Psoas muscle (tissue), 8 donors: Measurements from ENCODE around the gene CACNA1B. TPM values are rescaled to one million over a fixed set of nuclear protein-coding genes. Genes with fewer than 3 reads are reported as not detected.

Experiments
- ATAC-seq, 4 donors: fragments of 200-7000 bp; cut with Tn5 transposase; one replicate each; pipeline ENCODE4 v1.9.1; 2020; ENCODE audit warnings: moderate library complexity in 3 of 4, mild to moderate bottlenecking in 2 of 4
- DNase-seq, 2 donors: peaks; one replicate each; pipeline ENCODE4 v3.0.0-alpha.2; 2020
- H3K27ac ChIP-seq: fragments of 200-600 bp; one replicate; pipeline ENCODE4 v1.8.0; 2022
- H3K27me3 ChIP-seq, 3 donors: fragments of 200-600 bp in 1 of 3; one replicate each; pipeline versions ENCODE4 v1.6.1 to v1.8.0; 2013 to 2022; ENCODE audit warnings: low read length in 2 of 3, mild to moderate bottlenecking in 2 of 3, moderate library complexity in 1 of 3; ENCODE audit not compliant: insufficient read depth in 3 of 3
- H3K36me3 ChIP-seq, 2 donors: fragments of 200-600 bp in 1 of 2; one replicate each; pipeline versions ENCODE4 v1.6.1 to v1.8.0; 2013 to 2022; ENCODE audit warnings: low read depth in 1 of 2, mild to moderate bottlenecking in 1 of 2, moderate library complexity in 1 of 2; ENCODE audit not compliant: insufficient read depth in 1 of 2
- H3K4me1 ChIP-seq: fragments of 200-600 bp; one replicate; pipeline ENCODE4 v1.8.0; 2022
- H3K4me3 ChIP-seq: fragments of 200-600 bp; one replicate; pipeline ENCODE4 v1.8.0; 2022; ENCODE audit warnings: mild to moderate bottlenecking
- H3K9me3 ChIP-seq: fragments of 200-600 bp; one replicate; pipeline ENCODE4 v1.8.0; 2022
- CTCF ChIP-seq: fragments of 200-600 bp; IDR thresholded peaks from one replicate; pipeline ENCODE4 v1.8.0; 2022; ENCODE audit warnings: antibody characterized with exemption
- WGBS, 3 donors: extraction: QIAGEN DNeasy Blood & Tissue Kit; methylation state at CpG; one replicate each; pipeline versions ENCODE4 v1.1.6 to v1.1.7; 2013; 5-methylcytosine and 5-hydroxymethylcytosine counted together
- intact Hi-C, 2 donors: fragments of 100-400 bp; cut with DNase I; formaldehyde crosslinking; loops; one replicate each; pipeline versions ENCODE4 v1.11.0 to v1.14.2; 2022
- polyA plus RNA-seq, 3 donors: library from polyadenylated mRNA; stranded (reverse); fragments of 200-250 nt; gene quantifications; one replicate each; pipeline ENCODE4 v1.2.3, GENCODE V29; 2013
- total RNA-seq, 4 donors: library from RNA; stranded (reverse); fragmentation: NEBNext Ultra II Directional in 2 of 4; extraction: Animal tissue kit (Norgen Biotek cat#: 25700) in 2 of 4; gene quantifications; one replicate each; pipeline versions ENCODE4 v1.2.1 to v1.2.4, GENCODE V29; 2021 to 2023
- donor health status: healthy with polysubstance abuse.
- donor health status: DM: no; HTN: no; CAD: no; lungs with moderate emphysema.
- donor health status: Bipolar disorder and iron deficiency.
- donor health status: healthy.
- donor health status: DM: yes; HTN: yes; CAD: no.
- donor health status: DM: no; HTN: no; CAD: no.
- donor health status: DM: no; HTN: no; CAD: no.
- donor health status: DM: yes; HTN: yes; CAD: no.

CACNA1B gene
- total and polyA plus RNA-seq, 7 donors = 0.01 to 0.02 TPM; not detected in 5

- DNase-seq (no peak), ATAC-seq (no peak)
- WGBS, 3 donors = 72 to 79% (median 76%) methylated on average over 4 of the region's 4 CpGs
- H3K4me3 ChIP-seq = no peak overlapping the region
- no peak for TF ChIP-seq CTCF
- H3K27me3 ChIP-seq = peaks cover 2 to 63% (median 8%) of the 10 kb centered on the region in 3 donors
- intact Hi-C loops = no loop called here
- no peaks in the 10 kb centered on the region for H3K9me3 ChIP-seq
- H3K27ac ChIP-seq = no peak overlapping the region
- H3K36me3 ChIP-seq = no peaks in the 10 kb centered on the region
- H3K4me1 ChIP-seq = no peaks in the 10 kb centered on the region
Observed at GRCh38 chr9:138033950-138034349, 156.4 kb downstream of the CACNA1B start.

GRCh38 chr9:138037140-138037539 lies 159.6 kb downstream of the CACNA1B start:
- TF ChIP-seq CTCF = no peak
- no peak overlapping the region for H3K4me3 ChIP-seq
- no peak overlapping the region for H3K27ac ChIP-seq
- DNase-seq (peak in 1 of 2 donors; percentile 12), ATAC-seq (no peak)
- intact Hi-C loops = no loop called here
- H3K27me3 ChIP-seq = peaks cover 2 to 41% (median 8%) of the 10 kb centered on the region in 3 donors
- no peaks in the 10 kb centered on the region for H3K4me1 ChIP-seq
- H3K9me3 ChIP-seq = no peaks in the 10 kb centered on the region
- H3K36me3 ChIP-seq = no peaks in the 10 kb centered on the region
- WGBS, 3 donors = 75 to 90% (median 79%) methylated on average over 6 of the region's 6 CpGs

GRCh38 chr9:138038244-138038671 lies 160.7 kb downstream of the CACNA1B start:
- Histone ChIP-seq H3K4me1 (no peaks in the 10 kb centered on the region), H3K36me3 (no peaks in the 10 kb centered on the region), H3K27me3 (peaks cover 3 to 31% (median 6%) of the 10 kb centered on the region in 3 donors), H3K9me3 (no peaks in the 10 kb centered on the region), H3K4me3 (no peak overlapping the region), H3K27ac (no peak overlapping the region)
- 40 to 49% (median 46%) methylated on average over 7 of the region's 7 CpGs for WGBS, 3 donors
- intact Hi-C loops = no loop called here
- ATAC-seq (no peak), DNase-seq (no peak)
- TF ChIP-seq CTCF = no peak

- H3K36me3 ChIP-seq = no peaks in the 10 kb centered on the region
- H3K27ac ChIP-seq = no peak overlapping the region
- TF ChIP-seq CTCF = no peak
- no peaks in the 10 kb centered on the region for H3K4me1 ChIP-seq
- H3K9me3 ChIP-seq = no peaks in the 10 kb centered on the region
- peak in 1 of 2 donors; percentile 8 for DNase-seq
- H3K4me3 ChIP-seq = no peak overlapping the region
- ATAC-seq = no peak
- H3K27me3 ChIP-seq = peaks cover 2 to 22% (median 5%) of the 10 kb centered on the region in 3 donors
- intact Hi-C loops = no loop called here
- 81 to 83% (median 81%) methylated on average over 17 of the region's 17 CpGs for WGBS, 3 donors
Observed at GRCh38 chr9:138040446-138041430, 163.2 kb downstream of the CACNA1B start.
